Cardiac fibroblast (primary cell): ENCODE results near the gene EPN2.

Experiments
- DNase-seq, 2 donors: peaks; one replicate each; pipeline versions ENCODE4 v3.0.0 to v3.0.0-alpha.2; 2010; ENCODE audit warnings: low read depth in 2 of 2
- H3K4me3 ChIP-seq, 2 donors: replicated peaks in 1 of 2; 1 replicate in 1 of 2; 2 replicates in 1 of 2; pipeline ENCODE4 v1.5.1; 2011; ENCODE audit warnings: low read depth in 2 of 2, low read length in 2 of 2, mild to moderate bottlenecking in 2 of 2, moderate library complexity in 1 of 2
- TF ChIP-seq, protein P1 (sequence below): IDR thresholded peaks from one replicate; pipeline ENCODE4 v1.5.1; 2011; ENCODE audit warnings: low read depth, mild to moderate bottlenecking, low read length, inconsistent platforms

EPN2 gene

DNA sequence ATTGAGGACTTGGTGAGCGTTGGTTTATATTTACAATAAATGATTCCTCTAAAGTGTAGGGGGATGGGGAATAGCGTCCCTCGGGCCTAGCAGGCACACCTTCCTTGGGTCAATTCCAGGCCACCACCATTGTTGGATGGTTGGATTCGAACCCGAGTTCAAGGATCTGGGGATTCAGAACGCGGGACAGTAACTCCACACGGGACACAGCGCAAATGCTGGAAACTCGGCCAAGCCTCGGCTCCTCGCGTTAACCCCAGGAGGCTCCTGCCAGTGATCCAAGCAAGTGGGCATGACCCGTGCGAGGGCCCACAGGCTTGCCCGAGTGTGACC lies 124.7 kb downstream of the EPN2 start:
- TF ChIP-seq, protein P1, sequence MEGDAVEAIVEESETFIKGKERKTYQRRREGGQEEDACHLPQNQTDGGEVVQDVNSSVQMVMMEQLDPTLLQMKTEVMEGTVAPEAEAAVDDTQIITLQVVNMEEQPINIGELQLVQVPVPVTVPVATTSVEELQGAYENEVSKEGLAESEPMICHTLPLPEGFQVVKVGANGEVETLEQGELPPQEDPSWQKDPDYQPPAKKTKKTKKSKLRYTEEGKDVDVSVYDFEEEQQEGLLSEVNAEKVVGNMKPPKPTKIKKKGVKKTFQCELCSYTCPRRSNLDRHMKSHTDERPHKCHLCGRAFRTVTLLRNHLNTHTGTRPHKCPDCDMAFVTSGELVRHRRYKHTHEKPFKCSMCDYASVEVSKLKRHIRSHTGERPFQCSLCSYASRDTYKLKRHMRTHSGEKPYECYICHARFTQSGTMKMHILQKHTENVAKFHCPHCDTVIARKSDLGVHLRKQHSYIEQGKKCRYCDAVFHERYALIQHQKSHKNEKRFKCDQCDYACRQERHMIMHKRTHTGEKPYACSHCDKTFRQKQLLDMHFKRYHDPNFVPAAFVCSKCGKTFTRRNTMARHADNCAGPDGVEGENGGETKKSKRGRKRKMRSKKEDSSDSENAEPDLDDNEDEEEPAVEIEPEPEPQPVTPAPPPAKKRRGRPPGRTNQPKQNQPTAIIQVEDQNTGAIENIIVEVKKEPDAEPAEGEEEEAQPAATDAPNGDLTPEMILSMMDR: no peak
- no peak for DNase-seq
- H3K4me3 ChIP-seq: peak overlapping the region; percentile 65 to 76

DNA sequence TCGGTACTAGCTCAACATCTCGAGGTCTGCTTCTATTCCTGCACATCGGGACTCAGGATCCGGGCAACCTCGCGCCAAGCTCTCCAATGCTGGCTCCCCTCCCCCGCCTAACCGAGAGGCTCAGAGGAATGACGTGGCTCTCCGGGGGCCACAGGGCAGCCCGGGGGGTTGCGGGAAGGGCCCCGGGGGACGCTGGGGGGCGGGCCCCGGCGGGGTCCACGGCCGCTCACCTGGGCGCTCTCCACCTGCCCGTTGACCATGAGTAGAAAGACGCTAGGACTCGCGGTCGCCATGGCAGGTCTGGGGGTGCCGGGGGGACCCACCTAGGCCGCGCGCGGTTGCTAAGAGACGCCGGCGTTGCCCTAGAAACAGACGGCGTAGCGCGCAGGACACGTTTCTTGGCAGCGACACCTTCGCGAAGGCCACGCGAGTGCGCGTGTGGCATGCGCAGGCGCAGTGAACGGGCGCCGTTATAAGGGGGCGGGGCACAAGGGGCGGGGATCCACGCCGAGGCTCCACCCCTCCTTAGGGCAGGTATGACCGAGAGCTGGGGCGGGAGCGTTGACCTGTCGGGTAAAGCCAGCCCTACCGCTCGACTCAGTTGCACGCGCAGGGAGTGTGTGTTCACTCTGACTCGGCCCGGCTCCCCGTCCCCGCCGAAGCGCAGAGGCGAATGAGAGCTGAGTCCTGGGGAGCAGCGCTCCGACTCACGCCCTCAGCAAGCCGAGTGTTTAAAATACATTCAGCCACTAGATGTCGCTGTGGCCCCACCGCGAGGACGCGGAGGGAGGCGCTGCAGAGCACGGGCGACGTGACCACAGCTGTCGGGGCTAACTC lies 125.3 kb downstream of the EPN2 start, which contains the start of gene B9D1:
Gene B9D1 (minus strand): TSS at position 447 of the 837 bp plus-strand sequence. CDS start 154 bp downstream, at position 293.
- TF ChIP-seq, protein P1: peak; percentile 84
- peak within 1 kb of the TSS; percentile 65 to 76 for H3K4me3 ChIP-seq
- DNase-seq: peak; percentile 93 to 96

DNA sequence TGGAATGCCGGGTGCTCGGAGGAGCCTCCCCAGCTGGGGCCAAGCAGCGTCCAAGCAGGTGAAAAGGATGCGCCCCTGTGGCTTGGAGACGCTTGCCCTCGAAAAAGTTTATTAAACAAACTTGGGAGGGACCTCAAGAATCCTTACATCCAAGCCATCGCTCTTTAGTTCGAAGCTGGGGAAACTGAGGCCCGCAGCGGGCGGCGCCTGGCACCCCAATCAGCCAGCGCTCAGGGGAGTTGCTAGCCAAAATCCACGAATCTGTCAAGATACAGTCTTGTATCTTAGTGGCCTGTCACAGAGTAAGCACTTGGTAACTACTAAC lies 125.9 kb downstream of the EPN2 start:
- H3K4me3 ChIP-seq: peak overlapping the region; percentile 65 to 76
- TF ChIP-seq, protein P1: no peak
- DNase-seq: no peak

DNA sequence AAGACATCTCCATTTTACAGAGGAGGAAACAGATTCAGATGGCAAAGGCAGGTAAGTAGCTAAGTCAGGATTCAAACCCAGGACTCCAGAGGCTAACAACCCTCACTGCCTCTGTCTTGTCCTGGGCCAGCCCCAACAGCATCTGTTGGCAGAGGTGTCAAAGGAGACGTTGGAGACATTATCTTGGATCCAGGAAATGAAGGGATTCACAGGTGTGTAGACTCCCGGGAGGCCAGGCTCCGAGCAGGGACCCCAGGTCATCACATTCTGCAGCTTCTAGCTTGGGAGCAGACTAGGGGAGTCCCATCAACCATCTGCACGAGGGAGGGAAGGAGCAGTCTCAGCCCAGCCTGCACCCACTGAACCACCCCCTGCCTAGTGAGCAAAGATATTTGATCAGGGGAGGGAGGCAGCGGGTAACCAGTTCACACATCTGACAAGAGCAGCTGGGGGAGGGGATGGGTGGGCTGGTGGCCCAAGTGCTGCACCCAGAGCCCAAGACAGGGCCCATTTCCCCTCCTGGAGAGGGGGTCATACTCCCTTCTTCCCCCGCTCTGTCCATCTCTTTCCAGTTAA lies 126.4 kb downstream of the EPN2 start:
- DNase-seq: no peak
- TF ChIP-seq, protein P1: no peak
- no peak overlapping the region for H3K4me3 ChIP-seq

DNA sequence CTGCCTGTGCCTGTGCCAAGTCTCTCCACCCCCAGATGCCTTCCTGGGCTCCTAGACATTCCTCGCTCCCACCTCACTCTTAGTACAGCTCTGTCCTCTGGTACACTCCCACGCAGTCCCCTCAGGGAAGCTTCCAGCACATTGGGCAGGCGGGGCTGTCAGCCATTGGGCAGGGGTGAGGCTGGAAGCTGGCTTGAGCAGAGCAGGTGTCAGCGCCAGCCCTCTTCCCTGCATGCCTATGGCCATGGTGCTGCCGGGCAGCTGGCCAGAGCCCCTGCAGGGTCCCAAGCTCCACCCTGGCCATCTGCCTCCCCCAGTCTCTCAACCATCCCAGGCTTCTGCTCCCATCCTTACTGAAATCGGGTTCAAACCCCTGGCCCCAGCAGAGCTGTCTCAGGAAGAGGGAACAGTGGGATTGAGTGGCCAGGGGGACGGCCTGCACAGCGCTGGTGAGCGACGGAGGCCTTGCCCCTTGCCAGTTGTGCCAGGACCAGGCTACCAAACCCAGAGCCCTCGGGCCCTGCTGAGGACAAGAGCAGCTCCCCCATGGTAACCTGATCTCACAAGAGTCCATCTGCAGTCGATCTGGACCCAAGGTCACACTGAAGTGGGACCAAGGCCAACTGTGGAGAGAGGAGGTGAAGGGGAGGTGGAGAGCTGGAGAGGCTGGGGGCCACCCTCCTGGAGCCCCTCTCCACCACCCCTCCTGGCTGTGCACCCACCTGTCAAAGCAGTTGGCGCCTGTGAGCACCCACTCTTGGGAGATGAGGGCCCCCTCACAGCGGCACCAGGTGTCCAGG lies 127.7 kb downstream of the EPN2 start:
- TF ChIP-seq, protein P1: no peak
- no peak for DNase-seq
- no peak overlapping the region for H3K4me3 ChIP-seq

DNA sequence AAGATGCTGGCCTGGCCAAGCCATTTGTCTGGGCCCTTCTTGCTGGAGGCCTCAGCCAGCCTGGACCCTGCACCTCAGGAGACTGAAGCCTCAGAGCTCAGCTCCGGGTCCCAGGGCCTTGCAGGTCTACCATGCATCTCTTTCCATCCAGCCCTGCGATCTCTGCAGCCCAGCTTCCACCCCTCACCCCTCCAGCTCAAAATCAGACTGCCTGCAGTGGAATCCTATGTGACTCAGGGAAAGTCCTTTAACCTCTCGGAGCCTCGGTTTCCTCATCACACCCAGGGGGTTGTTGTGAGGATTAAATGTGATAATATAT lies 128.3 kb downstream of the EPN2 start:
- H3K4me3 ChIP-seq: no peak overlapping the region
- TF ChIP-seq, protein P1: no peak
- no peak for DNase-seq
